Urinary bladder (tissue), 4 donors: ENCODE results near the gene FRMPD3. TPM values are rescaled to one million over a fixed set of nuclear protein-coding genes. Genes with fewer than 3 reads are reported as not detected.

ENCODE experiments used
- DNase-seq: peaks from one replicate; pipeline ENCODE4 v3.0.0-alpha.2; 2015; ENCODE audit errors: extremely low spot score
- H3K27ac ChIP-seq: one replicate; pipeline ENCODE4 v1.5.1; 2013; ENCODE audit warnings: low read depth, mild to moderate bottlenecking, moderate library complexity
- H3K36me3 ChIP-seq: one replicate; pipeline ENCODE4 v1.6.1; 2013; ENCODE audit warnings: mild to moderate bottlenecking, moderate library complexity; ENCODE audit not compliant: insufficient read depth
- H3K4me1 ChIP-seq: one replicate; pipeline ENCODE4 v1.6.1; 2013; ENCODE audit warnings: mild to moderate bottlenecking, moderate library complexity; ENCODE audit not compliant: insufficient read depth
- H3K4me3 ChIP-seq: one replicate; pipeline ENCODE4 v1.5.1; 2013; ENCODE audit warnings: low read depth, low read length
- WGBS: extraction: QIAGEN DNeasy Blood & Tissue Kit; methylation state at CpG from one replicate; pipeline ENCODE4 v1.1.7; 2013; 5-methylcytosine and 5-hydroxymethylcytosine counted together
- polyA plus RNA-seq: library from polyadenylated mRNA; stranded (reverse); fragments of 200-250 nt; gene quantifications from one replicate; pipeline ENCODE4 v1.2.3, GENCODE V29; 2013
- total RNA-seq: library from RNA; depleted of rRNA; stranded (reverse); fragments of >200 nt; gene quantifications from one replicate; pipeline ENCODE4 v1.2.3, GENCODE V29; 2014
- donor health status: healthy with polysubstance abuse.
- donor health status: healthy.

FRMPD3 gene
- 0.53 TPM for total RNA-seq
- polyA plus RNA-seq = 0.95 TPM

- H3K4me3 ChIP-seq = peak within 1 kb of the TSS; percentile 55
- no peak within 1 kb of the TSS for H3K27ac ChIP-seq
- no peaks in the 10 kb centered on the region for H3K36me3 ChIP-seq
- no peak for DNase-seq
- H3K4me1 ChIP-seq = no peaks in the 10 kb centered on the region
- WGBS = 1% methylated on average over 65 of the region's 69 CpGs
Observed at GRCh38 chrX:107448998-107449835, at the start of gene FRMPD3. Gene FRMPD3 (plus strand): TSS chrX:107449652. CDS start chrX:107526589, 76,937 bp downstream.

GRCh38 chrX:107420571-107420970, 28.9 kb upstream of the FRMPD3 start:
- H3K36me3 ChIP-seq = no peaks in the 10 kb centered on the region
- no peak overlapping the region for H3K27ac ChIP-seq
- no peak for DNase-seq
- WGBS = 66% methylated on average over 2 of the region's 2 CpGs
- no peak overlapping the region for H3K4me3 ChIP-seq
- H3K4me1 ChIP-seq = no peaks in the 10 kb centered on the region

GRCh38 chrX:107421337-107421861, 28.1 kb upstream of the FRMPD3 start:
- H3K27ac ChIP-seq = no peak overlapping the region
- H3K36me3 ChIP-seq = no peaks in the 10 kb centered on the region
- no peaks in the 10 kb centered on the region for H3K4me1 ChIP-seq
- DNase-seq = no peak
- no peak overlapping the region for H3K4me3 ChIP-seq
- 84% methylated on average over 3 of the region's 3 CpGs for WGBS

GRCh38 chrX:107429090-107429489, 20.4 kb upstream of the FRMPD3 start:
- no peaks in the 10 kb centered on the region for H3K4me1 ChIP-seq
- no peak overlapping the region for H3K4me3 ChIP-seq
- no peak overlapping the region for H3K27ac ChIP-seq
- WGBS = 52% methylated on average over 6 of the region's 6 CpGs
- no peaks in the 10 kb centered on the region for H3K36me3 ChIP-seq
- DNase-seq = no peak

- no peak for DNase-seq
- Histone ChIP-seq H3K27ac (no peak overlapping the region), H3K4me1 (no peaks in the 10 kb centered on the region), H3K4me3 (no peak overlapping the region), H3K36me3 (no peaks in the 10 kb centered on the region)
- WGBS = 74% methylated on average over 3 of the region's 3 CpGs
Observed at GRCh38 chrX:107440187-107440586, 9.3 kb upstream of the FRMPD3 start.

- Histone ChIP-seq H3K4me1 (no peaks in the 10 kb centered on the region), H3K4me3 (no peak overlapping the region), H3K27ac (no peak overlapping the region), H3K36me3 (no peaks in the 10 kb centered on the region)
- 82% methylated on average over 5 of the region's 5 CpGs for WGBS
- no peak for DNase-seq
Observed at GRCh38 chrX:107440692-107441091, 8.8 kb upstream of the FRMPD3 start.

- no peaks in the 10 kb centered on the region for H3K4me1 ChIP-seq
- WGBS = 76% methylated on average over 3 of the region's 3 CpGs
- no peaks in the 10 kb centered on the region for H3K36me3 ChIP-seq
- H3K27ac ChIP-seq = no peak overlapping the region
- H3K4me3 ChIP-seq = no peak overlapping the region
- no peak for DNase-seq
Observed at GRCh38 chrX:107442914-107443527, 6.4 kb upstream of the FRMPD3 start.

- no peaks in the 10 kb centered on the region for H3K4me1 ChIP-seq
- DNase-seq = no peak
- no peak overlapping the region for H3K27ac ChIP-seq
- H3K36me3 ChIP-seq = no peaks in the 10 kb centered on the region
- WGBS = 73% methylated on average over 3 of the region's 3 CpGs
- no peak overlapping the region for H3K4me3 ChIP-seq
Observed at GRCh38 chrX:107445146-107445545, 4.3 kb upstream of the FRMPD3 start.

- DNase-seq = no peak
- H3K4me3 ChIP-seq = no peak overlapping the region
- no peak overlapping the region for H3K27ac ChIP-seq
Observed at GRCh38 chrX:107445631-107446030, 3.8 kb upstream of the FRMPD3 start.

GRCh38 chrX:107447642-107448041, 1.8 kb upstream of the FRMPD3 start:
- no peak for DNase-seq
- no peaks in the 10 kb centered on the region for H3K36me3 ChIP-seq
- H3K4me3 ChIP-seq = no peak overlapping the region
- H3K4me1 ChIP-seq = no peaks in the 10 kb centered on the region
- no peak overlapping the region for H3K27ac ChIP-seq

More at GRCh38 chrX:107445631-107446030, 3.8 kb upstream of the FRMPD3 start:
- Histone ChIP-seq H3K4me1 (no peaks in the 10 kb centered on the region), H3K36me3 (no peaks in the 10 kb centered on the region)
- 68% methylated on average over 1 of the region's 1 CpG for WGBS

GRCh38 chrX:107448625-107448997, 841 bp upstream of the FRMPD3 start:
- Histone ChIP-seq H3K4me1 (no peaks in the 10 kb centered on the region), H3K36me3 (no peaks in the 10 kb centered on the region), H3K4me3 (peak overlapping the region; percentile 55), H3K27ac (no peak overlapping the region)
- DNase-seq = no peak
- WGBS = 30% methylated on average over 6 of the region's 6 CpGs

- WGBS = 29% methylated on average over 19 of the region's 19 CpGs
- H3K27ac ChIP-seq = no peak overlapping the region
- DNase-seq = no peak
- H3K36me3 ChIP-seq = no peaks in the 10 kb centered on the region
- no peak overlapping the region for H3K4me3 ChIP-seq
- no peaks in the 10 kb centered on the region for H3K4me1 ChIP-seq
Observed at GRCh38 chrX:107450823-107451509, 1.5 kb downstream of the FRMPD3 start.

GRCh38 chrX:107451731-107452130, 2.3 kb downstream of the FRMPD3 start:
- Histone ChIP-seq H3K36me3 (no peaks in the 10 kb centered on the region), H3K4me3 (no peak overlapping the region), H3K27ac (no peak overlapping the region), H3K4me1 (no peaks in the 10 kb centered on the region)
- no peak for DNase-seq
- 36% methylated on average over 11 of the region's 11 CpGs for WGBS

GRCh38 chrX:107452581-107452980, 3.1 kb downstream of the FRMPD3 start:
- 28% methylated on average over 6 of the region's 6 CpGs for WGBS
- Histone ChIP-seq H3K27ac (no peak overlapping the region), H3K4me1 (no peaks in the 10 kb centered on the region), H3K36me3 (no peaks in the 10 kb centered on the region), H3K4me3 (no peak overlapping the region)
- no peak for DNase-seq
